ENCODE measurements around the gene KDM6B. TPM values are rescaled to one million over a fixed set of nuclear protein-coding genes. Genes with fewer than 3 reads are reported as not detected.
"Not testable (repeated sequence)": the region's sequence is repeated elsewhere in the genome, so short reads cannot be mapped to it uniquely, and the experiment has no call there.

The KDM6B gene
- total RNA-seq, 2 donors from 2014 or later = 53.3 to 60.3 TPM

DNA sequence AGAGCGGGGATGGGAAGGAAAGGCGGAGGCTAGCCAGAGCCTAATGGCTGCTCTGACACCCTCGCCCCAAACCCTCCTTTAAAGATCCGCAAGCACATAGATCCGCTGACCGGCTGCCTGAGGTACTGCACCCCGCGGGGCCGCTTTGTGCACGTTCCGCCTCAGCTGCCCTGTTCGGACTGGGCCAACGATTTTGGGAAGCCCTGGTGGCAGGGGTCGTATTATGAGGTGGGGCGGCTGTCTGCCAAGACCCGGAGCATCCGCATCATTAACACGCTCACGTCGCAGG is 24.4 kb downstream of the KDM6B start:
- no peak overlapping the region for H3K27ac Mint-ChIP-seq

DNA sequence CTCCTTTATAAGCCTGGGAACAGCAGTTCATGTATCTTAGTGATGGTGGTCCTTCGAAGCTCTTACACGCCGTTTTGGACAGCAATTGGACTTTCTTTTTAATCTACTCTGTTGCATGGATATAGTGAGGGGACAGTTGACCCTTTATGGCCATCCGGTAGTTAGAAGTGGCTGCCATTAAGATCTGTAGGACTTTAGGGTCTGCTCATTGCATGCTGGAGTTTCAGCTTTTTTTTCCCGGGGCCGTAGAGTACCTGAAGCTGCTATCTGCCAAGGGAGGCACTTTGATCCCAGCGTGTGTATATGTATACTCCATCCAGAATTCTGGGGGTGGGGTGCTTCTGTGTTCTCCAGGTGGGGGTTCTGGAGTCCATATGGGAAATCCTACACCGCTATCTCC is 25.0 kb downstream of the KDM6B start:
- Histone ChIP-seq H3K4me1 (ENCODE audit: control insufficient read depth, insufficient read depth, low read length) (no peaks in the 10 kb centered on the region), H3K9me3 (ENCODE audit: control insufficient read depth, low read length) (no peaks in the 10 kb centered on the region), H3K4me3 (ENCODE audit: low read length) (peak overlapping the region; percentile 93), H3K9ac (ENCODE audit: extremely low read depth, low read length, poor library complexity, severe bottlenecking) (peak overlapping the region; percentile 83), H3K27me3 (ENCODE audit: control insufficient read depth, insufficient read depth, low read length, poor library complexity, severe bottlenecking) (no peaks in the 10 kb centered on the region), H3K27ac (ENCODE audit: low read depth, low read length) (no peak overlapping the region), H3K36me3 (ENCODE audit: control insufficient read depth, insufficient read depth, low read length) (peaks cover 37% of the 10 kb centered on the region)
- no peak for DNase-seq
- H3K36me3 Mint-ChIP-seq (ENCODE audit: low read depth) = peaks cover 17% of the 10 kb centered on the region
- WGBS, 2 experiments (ENCODE audit: insufficient coverage in 1 of 2, insufficient read length in 1 of 2) = 91 to 98% methylated on average over 5 to 7 of the region's 8 CpGs
- H3K9me3 Mint-ChIP-seq = no peaks in the 10 kb centered on the region
- H3K27me3 Mint-ChIP-seq (ENCODE audit: insufficient read depth) = peaks cover 18% of the 10 kb centered on the region
- H3K4me1 Mint-ChIP-seq = peaks cover 22% of the 10 kb centered on the region
- H3K4me3 Mint-ChIP-seq = no peak overlapping the region
- no peak overlapping the region for H3K27ac Mint-ChIP-seq
- TF ChIP-seq, protein P1, sequence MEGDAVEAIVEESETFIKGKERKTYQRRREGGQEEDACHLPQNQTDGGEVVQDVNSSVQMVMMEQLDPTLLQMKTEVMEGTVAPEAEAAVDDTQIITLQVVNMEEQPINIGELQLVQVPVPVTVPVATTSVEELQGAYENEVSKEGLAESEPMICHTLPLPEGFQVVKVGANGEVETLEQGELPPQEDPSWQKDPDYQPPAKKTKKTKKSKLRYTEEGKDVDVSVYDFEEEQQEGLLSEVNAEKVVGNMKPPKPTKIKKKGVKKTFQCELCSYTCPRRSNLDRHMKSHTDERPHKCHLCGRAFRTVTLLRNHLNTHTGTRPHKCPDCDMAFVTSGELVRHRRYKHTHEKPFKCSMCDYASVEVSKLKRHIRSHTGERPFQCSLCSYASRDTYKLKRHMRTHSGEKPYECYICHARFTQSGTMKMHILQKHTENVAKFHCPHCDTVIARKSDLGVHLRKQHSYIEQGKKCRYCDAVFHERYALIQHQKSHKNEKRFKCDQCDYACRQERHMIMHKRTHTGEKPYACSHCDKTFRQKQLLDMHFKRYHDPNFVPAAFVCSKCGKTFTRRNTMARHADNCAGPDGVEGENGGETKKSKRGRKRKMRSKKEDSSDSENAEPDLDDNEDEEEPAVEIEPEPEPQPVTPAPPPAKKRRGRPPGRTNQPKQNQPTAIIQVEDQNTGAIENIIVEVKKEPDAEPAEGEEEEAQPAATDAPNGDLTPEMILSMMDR (conservative IDR thresholded peaks at IDR 0.05) = no peak

More for the DNA sequence above, 24.4 kb downstream of the KDM6B start:
- H3K4me1 ChIP-seq (ENCODE audit: control insufficient read depth, insufficient read depth, low read length) = no peaks in the 10 kb centered on the region
- Mint-ChIP-seq H3K4me1 (peaks cover 21% of the 10 kb centered on the region), H3K9me3 (no peaks in the 10 kb centered on the region), H3K27me3 (ENCODE audit: insufficient read depth) (peaks cover 23% of the 10 kb centered on the region), H3K4me3 (no peak overlapping the region), H3K36me3 (ENCODE audit: low read depth) (peaks cover 21% of the 10 kb centered on the region)
- H3K4me3 ChIP-seq (ENCODE audit: low read length) = peak overlapping the region; percentile 93
- peaks cover 33% of the 10 kb centered on the region for H3K36me3 ChIP-seq (ENCODE audit: control insufficient read depth, insufficient read depth, low read length)
- H3K27ac ChIP-seq (ENCODE audit: low read depth, low read length) = no peak overlapping the region
- no peaks in the 10 kb centered on the region for H3K9me3 ChIP-seq (ENCODE audit: control insufficient read depth, low read length)
- TF ChIP-seq, protein P1 (conservative IDR thresholded peaks at IDR 0.05) = peak; percentile 70
- H3K27me3 ChIP-seq (ENCODE audit: control insufficient read depth, insufficient read depth, low read length, poor library complexity, severe bottlenecking) = no peaks in the 10 kb centered on the region
- DNase-seq = peak; percentile 91
- H3K9ac ChIP-seq (ENCODE audit: extremely low read depth, low read length, poor library complexity, severe bottlenecking) = peak overlapping the region; percentile 83
- WGBS, 2 experiments (ENCODE audit: insufficient coverage in 1 of 2, insufficient read length in 1 of 2) = 9 to 18% methylated on average over 5 to 20 of the region's 20 CpGs

DNA sequence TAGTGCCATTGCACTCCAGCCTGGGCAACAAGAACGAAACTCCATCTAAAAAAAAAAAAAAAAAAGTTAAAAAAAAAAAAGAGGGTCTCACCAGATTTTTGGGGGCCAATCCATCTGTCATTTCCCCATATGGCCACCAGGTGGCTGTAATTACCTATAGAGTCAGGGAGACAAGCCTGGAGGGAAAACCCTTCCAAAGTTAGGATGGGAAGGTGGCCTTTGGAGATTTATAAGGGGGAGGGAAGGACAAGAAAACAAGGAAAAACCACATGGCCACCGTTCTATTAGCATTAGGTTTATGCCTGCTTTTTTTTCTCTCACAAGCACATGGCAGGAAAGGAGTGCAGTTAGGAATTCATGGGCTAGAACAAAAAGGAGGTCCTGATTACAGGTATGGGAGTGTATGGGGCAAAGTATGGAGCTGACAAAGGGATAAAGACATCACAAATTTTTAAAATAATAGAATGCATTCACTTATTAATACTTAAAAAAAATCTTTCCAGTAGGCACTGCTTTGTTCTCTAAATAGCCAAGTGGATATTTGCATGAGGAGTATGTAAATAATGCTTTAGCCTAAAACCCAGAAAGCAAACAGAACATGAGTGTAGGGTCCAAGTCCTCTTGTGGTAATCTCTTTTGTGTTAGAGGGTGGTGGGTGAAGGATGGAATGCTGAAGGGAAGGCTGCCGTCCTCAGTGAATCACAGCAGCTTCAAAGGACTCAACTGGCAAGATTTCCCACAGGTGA is 28.8 kb downstream of the KDM6B start:
- Histone ChIP-seq H3K9me3 (ENCODE audit: control insufficient read depth, low read length) (no peaks in the 10 kb centered on the region), H3K27me3 (ENCODE audit: control insufficient read depth, insufficient read depth, low read length, poor library complexity, severe bottlenecking) (no peaks in the 10 kb centered on the region), H3K4me1 (ENCODE audit: control insufficient read depth, insufficient read depth, low read length) (no peaks in the 10 kb centered on the region), H3K9ac (ENCODE audit: extremely low read depth, low read length, poor library complexity, severe bottlenecking) (no peak overlapping the region), H3K36me3 (ENCODE audit: control insufficient read depth, insufficient read depth, low read length) (peaks cover 57% of the 10 kb centered on the region), H3K27ac (ENCODE audit: low read depth, low read length) (no peak overlapping the region), H3K4me3 (ENCODE audit: low read length) (peak overlapping the region; percentile 5)
- H3K4me1 Mint-ChIP-seq = peaks cover 17% of the 10 kb centered on the region
- H3K36me3 Mint-ChIP-seq (ENCODE audit: low read depth) = peaks cover 42% of the 10 kb centered on the region
- TF ChIP-seq, protein P1 (conservative IDR thresholded peaks at IDR 0.05) = peak; percentile 83
- peak; percentile 91 for DNase-seq
- H3K4me3 Mint-ChIP-seq = no peak overlapping the region
- no peaks in the 10 kb centered on the region for H3K9me3 Mint-ChIP-seq
- H3K27me3 Mint-ChIP-seq (ENCODE audit: insufficient read depth) = no peaks in the 10 kb centered on the region
- WGBS, 2 experiments (ENCODE audit: insufficient coverage in 1 of 2, insufficient read length in 1 of 2) = 38 to 42% methylated on average over 2 of the region's 3 CpGs
- H3K27ac Mint-ChIP-seq = no peak overlapping the region

DNA sequence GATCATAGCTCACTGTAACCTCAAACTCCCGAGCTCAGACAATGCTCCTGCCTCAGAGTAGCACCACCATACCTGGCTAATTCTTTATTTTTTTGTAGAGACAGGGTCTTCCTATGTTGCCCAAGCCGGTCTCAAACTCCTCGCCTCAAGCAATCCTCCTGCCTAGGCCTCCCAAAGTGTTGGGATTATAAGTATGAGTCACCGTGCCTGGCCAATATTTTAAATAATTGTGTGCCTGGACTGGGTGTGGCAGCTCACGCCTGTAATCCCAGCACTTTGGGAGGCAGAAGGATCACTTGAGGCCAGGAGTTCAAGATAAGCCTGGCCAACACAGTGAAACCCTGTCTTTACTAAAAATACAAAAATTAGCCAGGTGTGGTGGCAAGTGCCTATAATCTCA is 30.4 kb downstream of the KDM6B start:
- H3K4me1 ChIP-seq (ENCODE audit: control insufficient read depth, insufficient read depth, low read length); H3K4me3 Mint-ChIP-seq; H3K9me3 Mint-ChIP-seq; H3K9ac ChIP-seq (ENCODE audit: extremely low read depth, low read length, poor library complexity, severe bottlenecking); H3K27me3 ChIP-seq (ENCODE audit: control insufficient read depth, insufficient read depth, low read length, poor library complexity, severe bottlenecking); H3K27ac ChIP-seq (ENCODE audit: low read depth, low read length); H3K27me3 Mint-ChIP-seq (ENCODE audit: insufficient read depth); H3K4me3 ChIP-seq (ENCODE audit: low read length); H3K9me3 ChIP-seq (ENCODE audit: control insufficient read depth, low read length); H3K27ac Mint-ChIP-seq: not testable (repeated sequence)
- peak; percentile 20 for DNase-seq
- Mint-ChIP-seq H3K4me1 (peaks cover 17% of the 10 kb centered on the region), H3K36me3 (ENCODE audit: low read depth) (peaks cover 40% of the 10 kb centered on the region)
- H3K36me3 ChIP-seq (ENCODE audit: control insufficient read depth, insufficient read depth, low read length) = peaks cover 51% of the 10 kb centered on the region
- 77 to 84% methylated on average over 4 to 5 of the region's 5 CpGs for WGBS, 2 experiments (ENCODE audit: insufficient coverage in 1 of 2, insufficient read length in 1 of 2)

Measured in endodermal cell (in vitro differentiated cells).